SU-DHL-6 (cell line): ENCODE measurements around the gene ALDH1A1.

Experiments used
- H2AFZ ChIP-seq: fragments of 200-600 bp; sonication (generic); 2 replicates; pipeline ENCODE4 v1.6.1; 2014; ENCODE audit warnings: low read depth, mild to moderate bottlenecking, moderate library complexity, mixed read lengths, antibody characterized with exemption, low read length; ENCODE audit not compliant: severe bottlenecking
- H3F3A ChIP-seq: fragments of 200-600 bp; shearing (Covaris generic); 2 replicates; pipeline ENCODE4 v1.6.0; 2016; ENCODE audit warnings: antibody characterized with exemption, mild to moderate bottlenecking; ENCODE audit not compliant: insufficient read depth
- H3K27ac ChIP-seq: fragments of 200-600 bp; sonication (generic); 2 replicates; pipeline ENCODE4 v1.5.1; 2016; ENCODE audit warnings: low read depth, mild to moderate bottlenecking, low read length, moderate library complexity, mixed read lengths
- H3K27me3 ChIP-seq: fragments of 200-600 bp; sonication (generic), shearing (Covaris generic); 2 replicates; pipeline ENCODE4 v1.6.0; 2014; ENCODE audit warnings: mild to moderate bottlenecking, low read length
- H3K36me3 ChIP-seq: fragments of 200-600 bp; sonication (generic); 2 replicates; pipeline ENCODE4 v1.6.1; 2014; ENCODE audit warnings: mild to moderate bottlenecking, low read length, mixed read lengths
- H3K4me2 ChIP-seq: fragments of 300-600, 200-600 bp; shearing (Covaris generic), sonication (generic); 2 replicates; pipeline ENCODE4 v1.6.0; 2014; ENCODE audit warnings: low read length, low read depth, mild to moderate bottlenecking; ENCODE audit not compliant: poor library complexity, severe bottlenecking
- H3K4me3 ChIP-seq: fragments of 200-600 bp; sonication (generic); 2 replicates; pipeline ENCODE4 v1.5.1; 2014; ENCODE audit warnings: antibody characterized with exemption, low read length, mild to moderate bottlenecking, mixed read lengths; ENCODE audit not compliant: insufficient read depth, poor library complexity, severe bottlenecking
- H3K79me2 ChIP-seq: fragments of 200-600 bp; sonication (generic); 2 replicates; pipeline ENCODE4 v1.6.1; 2014; ENCODE audit warnings: mild to moderate bottlenecking, low read length, moderate library complexity; ENCODE audit not compliant: insufficient read depth
- H3K9ac ChIP-seq: fragments of 200-600 bp; sonication (generic); 2 replicates; pipeline ENCODE4 v1.7.0; 2014; ENCODE audit warnings: mild to moderate bottlenecking, low read length
- H3K9me2 ChIP-seq: fragments of 200-600 bp; sonication (generic); replicated peaks from 2 replicates; pipeline ENCODE4 v1.6.1; 2014; ENCODE audit warnings: low read length; ENCODE audit not compliant: insufficient read depth
- H3K9me3 ChIP-seq: fragments of 200-600 bp; sonication (generic); 2 replicates; pipeline ENCODE4 v1.6.1; 2014; ENCODE audit warnings: low read length, mixed read lengths; ENCODE audit not compliant: insufficient read depth
- H4K20me1 ChIP-seq: fragments of 200-600 bp; sonication (generic); 2 replicates; pipeline ENCODE4 v1.6.1; 2014; ENCODE audit warnings: low read depth, mild to moderate bottlenecking, antibody characterized with exemption, low read length, moderate library complexity, mixed read lengths
- EZH2phosphoT487 ChIP-seq: fragments of 200-600 bp; sonication (generic), shearing (Covaris generic); conservative IDR thresholded peaks from 2 replicates; pipeline ENCODE4 v1.6.1; 2018; ENCODE audit warnings: mild to moderate bottlenecking, antibody characterized with exemption, low read length, moderate library complexity, mixed read lengths
- TF ChIP-seq, protein P1 (sequence below): fragments of 200-600 bp; sonication (generic); IDR thresholded peaks from one replicate; pipeline ENCODE4 v1.5.1; 2017; ENCODE audit warnings: antibody characterized with exemption, mild to moderate bottlenecking, low read length, moderate library complexity; ENCODE audit not compliant: insufficient read depth, poor library complexity, severe bottlenecking

ALDH1A1 gene

DNA sequence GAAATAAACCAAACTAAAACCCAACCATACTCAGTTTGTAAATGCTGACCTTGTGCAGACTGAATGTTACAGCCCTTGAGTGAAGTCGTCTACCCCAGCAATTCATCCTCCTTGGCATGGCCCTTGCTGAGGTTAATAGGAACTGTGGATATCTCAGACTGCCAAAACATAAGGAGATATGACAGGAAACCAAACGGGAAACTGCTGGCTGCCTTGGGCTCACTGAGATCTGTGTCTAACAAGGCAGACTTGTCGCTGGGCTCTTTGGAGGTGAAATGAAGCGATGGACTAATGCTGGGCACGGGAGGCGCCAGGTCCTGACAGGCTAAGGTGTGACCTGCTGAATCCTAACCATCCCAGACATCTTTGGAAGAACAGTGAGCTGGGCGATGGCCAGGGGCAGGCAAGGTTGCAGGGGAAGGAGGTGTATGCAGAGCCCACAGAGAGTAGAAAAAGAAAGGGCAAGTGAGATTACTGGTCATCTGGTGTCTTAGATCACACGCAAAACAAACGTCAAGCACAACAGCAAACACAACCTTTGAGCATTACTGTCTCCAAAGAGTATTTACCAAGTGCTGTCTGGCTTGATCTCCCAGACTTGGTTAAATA is 44.6 kb upstream of the ALDH1A1 start:
- no peaks in the 10 kb centered on the region for H3K79me2 ChIP-seq
- no peak overlapping the region for H3K4me2 ChIP-seq
- H3K27me3 ChIP-seq = no peaks in the 10 kb centered on the region
- no peaks in the 10 kb centered on the region for H3K36me3 ChIP-seq
- no peak overlapping the region for H3K9ac ChIP-seq
- TF ChIP-seq, protein P1, sequence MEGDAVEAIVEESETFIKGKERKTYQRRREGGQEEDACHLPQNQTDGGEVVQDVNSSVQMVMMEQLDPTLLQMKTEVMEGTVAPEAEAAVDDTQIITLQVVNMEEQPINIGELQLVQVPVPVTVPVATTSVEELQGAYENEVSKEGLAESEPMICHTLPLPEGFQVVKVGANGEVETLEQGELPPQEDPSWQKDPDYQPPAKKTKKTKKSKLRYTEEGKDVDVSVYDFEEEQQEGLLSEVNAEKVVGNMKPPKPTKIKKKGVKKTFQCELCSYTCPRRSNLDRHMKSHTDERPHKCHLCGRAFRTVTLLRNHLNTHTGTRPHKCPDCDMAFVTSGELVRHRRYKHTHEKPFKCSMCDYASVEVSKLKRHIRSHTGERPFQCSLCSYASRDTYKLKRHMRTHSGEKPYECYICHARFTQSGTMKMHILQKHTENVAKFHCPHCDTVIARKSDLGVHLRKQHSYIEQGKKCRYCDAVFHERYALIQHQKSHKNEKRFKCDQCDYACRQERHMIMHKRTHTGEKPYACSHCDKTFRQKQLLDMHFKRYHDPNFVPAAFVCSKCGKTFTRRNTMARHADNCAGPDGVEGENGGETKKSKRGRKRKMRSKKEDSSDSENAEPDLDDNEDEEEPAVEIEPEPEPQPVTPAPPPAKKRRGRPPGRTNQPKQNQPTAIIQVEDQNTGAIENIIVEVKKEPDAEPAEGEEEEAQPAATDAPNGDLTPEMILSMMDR = no peak
- TF ChIP-seq EZH2phosphoT487 = no peak
- no peak overlapping the region for H2AFZ ChIP-seq
- H3K9me3 ChIP-seq = no peaks in the 10 kb centered on the region
- no peak overlapping the region for H3K4me3 ChIP-seq
- H3F3A ChIP-seq = no peaks in the 10 kb centered on the region
- H4K20me1 ChIP-seq = no peaks in the 10 kb centered on the region
- no peaks in the 10 kb centered on the region for H3K9me2 ChIP-seq
- H3K27ac ChIP-seq = no peak overlapping the region

- Histone ChIP-seq H3K4me3 (no peak overlapping the region), H3K4me2 (no peak overlapping the region), H4K20me1 (no peaks in the 10 kb centered on the region), H3K9ac (no peak overlapping the region), H3K27ac (no peak overlapping the region), H3K36me3 (no peaks in the 10 kb centered on the region), H3F3A (no peaks in the 10 kb centered on the region), H3K9me2 (no peaks in the 10 kb centered on the region), H3K79me2 (no peaks in the 10 kb centered on the region), H2AFZ (no peak overlapping the region), H3K27me3 (no peaks in the 10 kb centered on the region), H3K9me3 (no peaks in the 10 kb centered on the region)
- no peak for TF ChIP-seq EZH2phosphoT487
- TF ChIP-seq, protein P1 = no peak
Measured at GRCh38 chr9:72996684-72997314, 43.9 kb upstream of the ALDH1A1 start.

DNA sequence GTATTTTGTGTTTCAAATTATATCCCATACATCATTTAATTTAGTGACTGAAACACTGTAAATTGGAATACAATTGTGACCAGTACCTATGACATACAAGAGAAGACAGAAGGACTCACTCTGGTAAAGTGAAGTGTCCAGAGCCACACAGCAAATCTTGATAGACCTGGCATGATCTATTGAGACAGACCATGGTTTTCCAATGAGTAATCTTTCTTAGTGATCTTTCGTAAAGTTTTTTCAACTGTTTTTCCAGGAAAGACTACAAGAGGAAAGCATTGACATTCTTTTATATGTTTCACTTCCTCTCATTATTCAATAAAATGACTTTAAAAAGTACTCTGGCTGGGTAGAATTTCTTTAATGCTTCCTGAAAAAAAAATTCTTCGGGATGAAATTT is 43.3 kb upstream of the ALDH1A1 start:
- H2AFZ ChIP-seq = no peak overlapping the region
- no peaks in the 10 kb centered on the region for H3K9me2 ChIP-seq
- H3F3A ChIP-seq = no peaks in the 10 kb centered on the region
- H3K36me3 ChIP-seq = no peaks in the 10 kb centered on the region
- H3K4me3 ChIP-seq = no peak overlapping the region
- TF ChIP-seq EZH2phosphoT487 = no peak
- TF ChIP-seq, protein P1 = no peak
- H3K4me2 ChIP-seq = no peak overlapping the region
- H3K79me2 ChIP-seq = no peaks in the 10 kb centered on the region
- H3K9me3 ChIP-seq = no peaks in the 10 kb centered on the region
- no peak overlapping the region for H3K27ac ChIP-seq
- no peak overlapping the region for H3K9ac ChIP-seq
- no peaks in the 10 kb centered on the region for H3K27me3 ChIP-seq
- no peaks in the 10 kb centered on the region for H4K20me1 ChIP-seq
